HG03457 (cell line): ENCODE results near the gene SUMO2.
"Not testable (repeated sequence)": the region's sequence is repeated elsewhere in the genome, so short reads cannot be mapped to it uniquely, and the experiment has no call there.

Source experiments
- ATAC-seq: cut with Tn5 transposase; IDR thresholded peaks from one replicate; pipeline ENCODE4 v1.9.1; 2021; ENCODE audit warnings: moderate number of reproducible peaks; ENCODE audit not compliant: unreplicated experiment

Gene SUMO2

GRCh38 chr17:75146592-75146991, 36.2 kb downstream of the SUMO2 start:
- ATAC-seq: no peak

GRCh38 chr17:75144816-75145512, 37.8 kb downstream of the SUMO2 start:
- no peak for ATAC-seq

GRCh38 chr17:75142236-75142971, 40.4 kb downstream of the SUMO2 start:
- no peak for ATAC-seq

GRCh38 chr17:75138519-75138918, 44.2 kb downstream of the SUMO2 start:
- no peak for ATAC-seq

DNA sequence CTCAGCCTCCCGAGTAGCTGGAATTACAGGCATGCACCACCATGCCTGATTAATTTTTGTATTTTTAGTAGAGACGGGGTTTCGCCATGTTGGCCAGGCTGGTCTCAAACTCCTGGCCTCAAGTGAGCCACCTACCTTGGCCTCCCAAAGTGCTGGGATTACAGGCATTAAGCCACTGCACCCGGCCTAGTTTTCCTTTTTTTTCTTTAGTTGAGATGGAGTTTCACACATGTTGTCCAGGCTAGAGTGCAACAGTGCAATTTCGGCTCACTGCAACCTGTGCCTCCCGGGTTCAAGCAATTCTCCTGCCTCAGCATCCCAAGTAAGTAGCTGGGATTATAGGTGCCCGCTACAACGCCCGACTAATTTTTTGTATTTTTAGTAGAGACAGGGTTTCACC, 45.0 kb downstream of the SUMO2 start:
- not testable (repeated sequence) for ATAC-seq

GRCh38 chr17:75135946-75136345, 46.8 kb downstream of the SUMO2 start:
- ATAC-seq: no peak

DNA sequence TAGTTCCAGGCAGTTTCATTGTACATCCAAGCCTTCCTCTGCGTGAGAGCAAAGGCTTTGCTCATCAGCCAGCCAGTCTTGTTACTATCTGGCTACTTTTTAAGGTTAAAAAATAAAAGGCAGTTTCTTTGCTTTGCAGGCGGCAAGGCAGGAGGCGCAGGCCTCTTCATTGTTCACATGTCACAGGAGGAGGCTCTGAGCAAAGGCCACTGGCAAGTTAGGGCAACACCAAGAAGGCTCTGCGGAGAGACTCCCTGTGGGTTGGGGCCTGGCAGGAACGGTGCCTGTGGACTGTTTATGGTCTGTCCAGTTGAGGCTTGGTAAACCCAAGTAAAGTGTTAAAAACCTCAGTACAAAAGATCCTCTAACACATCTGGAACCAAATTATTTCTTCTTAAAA, 47.3 kb downstream of the SUMO2 start:
- ATAC-seq: no peak

GRCh38 chr17:75133607-75134347, 49.0 kb downstream of the SUMO2 start:
- ATAC-seq: not testable (repeated sequence)

DNA sequence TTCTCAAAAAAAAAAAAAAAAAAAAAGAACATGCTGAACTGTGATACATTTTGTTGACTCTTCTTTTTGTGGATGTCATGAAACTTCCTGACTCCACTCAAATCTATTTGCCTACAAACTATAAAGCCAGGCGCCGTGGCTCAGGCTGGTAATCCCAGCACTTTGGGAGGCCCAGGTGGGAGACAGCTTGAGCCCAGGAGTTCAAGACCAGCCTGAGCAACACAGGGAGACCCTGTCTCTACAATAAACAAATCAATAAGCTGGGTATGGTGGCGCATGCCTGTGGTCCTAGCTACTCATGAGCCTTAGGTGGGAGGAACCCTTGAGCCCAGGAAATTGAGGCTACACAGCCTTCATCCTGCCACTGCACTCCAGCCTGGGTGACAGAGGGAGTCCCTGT, 49.8 kb downstream of the SUMO2 start:
- ATAC-seq: no peak

DNA sequence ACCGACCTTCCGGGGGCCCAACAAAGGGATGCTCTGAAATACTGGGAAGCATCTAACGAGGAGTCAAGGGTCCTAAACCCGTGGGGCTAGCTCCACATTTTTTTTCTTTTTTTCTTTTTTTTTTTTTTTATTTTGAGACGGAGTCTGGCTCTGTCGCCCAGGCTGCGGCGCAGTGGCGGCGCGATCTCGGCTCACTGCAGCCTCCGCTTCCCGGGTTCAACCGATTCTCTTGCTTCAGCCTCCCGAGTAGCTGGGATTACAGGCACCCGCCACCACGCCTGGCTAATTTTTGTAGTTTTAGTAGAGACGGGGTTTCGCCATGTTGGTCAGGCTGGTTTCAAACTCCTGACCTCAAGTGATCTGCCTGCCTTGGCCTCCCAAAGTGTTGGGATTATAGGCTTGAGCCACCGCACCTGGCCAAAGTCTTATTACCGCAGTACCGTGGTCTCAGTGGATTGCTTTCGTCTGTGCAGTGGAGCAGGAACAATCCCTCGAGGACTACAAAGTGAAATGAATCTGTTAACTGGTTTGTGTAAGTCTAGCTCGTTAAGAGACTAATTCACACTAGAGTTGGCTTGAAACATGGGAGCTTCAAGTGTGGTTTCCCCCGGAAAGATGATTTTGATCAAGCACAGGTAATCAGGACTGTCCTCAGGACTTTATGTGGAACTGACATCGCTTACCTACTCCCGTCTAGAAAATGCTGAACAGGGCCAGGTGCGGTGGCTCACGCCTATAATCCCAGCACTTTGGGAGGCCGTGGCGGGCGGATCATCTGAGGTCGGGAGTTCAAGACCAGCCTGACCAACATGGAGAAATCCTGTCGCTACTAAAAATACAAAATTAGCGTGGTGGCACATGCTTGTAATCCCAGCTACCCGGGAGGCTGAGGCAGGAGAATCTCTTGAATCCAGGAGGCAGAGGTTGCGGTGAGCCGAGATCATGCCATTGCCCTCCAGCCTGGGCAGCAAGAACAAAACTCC, 50.5 kb downstream of the SUMO2 start:
- ATAC-seq: not testable (repeated sequence)

- peak; percentile 48 for ATAC-seq
Measured at GRCh38 chr17:75131278-75132017, 51.3 kb downstream of the SUMO2 start, which contains the start of gene NT5C. Gene NT5C, minus strand, starts transcription at chr17:75131742. Its CDS starts 35 bp downstream, at chr17:75131707.

GRCh38 chr17:75130632-75131277, 52.0 kb downstream of the SUMO2 start:
- no peak for ATAC-seq

DNA sequence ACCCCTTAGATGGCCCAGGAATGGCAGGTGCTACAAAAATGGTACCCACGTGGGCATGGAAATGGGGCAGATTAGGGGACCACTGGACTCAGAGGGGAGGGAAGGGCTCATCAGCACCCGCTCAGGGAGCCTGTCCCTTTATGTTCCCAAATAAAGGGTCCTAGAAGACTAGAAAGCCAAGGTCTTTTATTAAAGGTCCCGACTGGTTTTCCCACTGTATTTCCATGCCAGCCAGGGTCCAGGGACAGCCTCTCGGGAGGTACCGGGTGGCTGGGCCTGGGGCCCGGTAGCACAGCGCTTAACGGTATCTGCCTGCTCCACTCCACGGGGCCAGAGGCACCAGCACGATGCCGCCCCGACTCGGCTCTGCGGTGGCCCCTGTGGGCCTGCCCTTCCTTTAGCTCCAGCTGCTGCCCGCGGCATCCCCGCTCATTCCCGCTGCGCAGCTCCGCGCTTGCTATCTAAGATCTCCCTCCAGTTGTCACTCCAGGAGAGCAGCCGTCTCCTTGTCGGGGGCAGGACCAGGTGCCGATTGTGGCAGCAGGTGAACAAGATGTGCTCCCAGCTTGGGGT, 52.6 kb downstream of the SUMO2 start:
- ATAC-seq: no peak

GRCh38 chr17:75129576-75129975, 53.2 kb downstream of the SUMO2 start:
- no peak for ATAC-seq

- no peak for ATAC-seq
Measured at GRCh38 chr17:75128694-75129505, 53.9 kb downstream of the SUMO2 start.

- not testable (repeated sequence) for ATAC-seq
Measured at GRCh38 chr17:75127936-75128335, 54.8 kb downstream of the SUMO2 start.

DNA sequence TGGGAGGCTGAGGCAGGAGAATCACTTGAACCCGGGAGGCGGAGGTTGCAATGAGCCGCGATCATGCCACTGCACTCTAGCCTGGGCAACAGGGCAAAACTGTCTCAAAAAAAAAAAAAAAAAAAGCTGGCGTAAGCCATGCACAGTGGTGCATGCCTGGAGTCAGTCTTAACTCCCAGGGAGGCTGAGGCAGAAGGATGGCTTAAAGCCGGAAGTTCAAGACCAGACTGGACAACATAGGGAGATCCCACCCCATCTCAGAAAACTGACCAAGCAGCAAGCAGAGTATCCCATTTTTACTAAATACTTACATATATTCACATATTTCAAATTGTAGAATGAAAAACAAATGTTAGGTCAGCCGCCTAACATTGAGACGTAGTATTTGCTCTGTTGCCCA, 55.8 kb downstream of the SUMO2 start:
- no peak for ATAC-seq

DNA sequence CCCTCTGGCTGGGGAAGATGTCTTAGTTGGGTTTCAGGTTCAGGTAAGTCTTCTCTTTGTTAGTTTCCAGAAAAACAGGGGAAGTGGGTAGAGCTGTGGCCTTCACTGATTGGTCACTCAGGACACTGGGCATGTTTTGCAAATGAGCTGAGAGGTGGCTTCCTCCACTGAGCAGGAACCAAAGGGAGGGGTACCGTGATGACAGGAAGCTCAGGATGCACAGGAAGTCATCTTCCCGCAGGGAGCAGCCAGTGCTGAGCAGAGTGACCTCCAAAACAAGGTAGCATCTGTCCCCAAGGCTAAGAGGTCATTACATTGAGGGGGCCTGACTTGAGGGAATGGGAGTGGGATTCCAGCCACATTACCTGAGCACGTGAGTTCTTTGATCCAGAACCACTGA, 56.8 kb downstream of the SUMO2 start:
- ATAC-seq: no peak
